ENCODE measurements around the gene PRKAB2. TPM values are rescaled to one million over a fixed set of nuclear protein-coding genes. Genes with fewer than 3 reads are reported as not detected.

The PRKAB2 gene, protein sequence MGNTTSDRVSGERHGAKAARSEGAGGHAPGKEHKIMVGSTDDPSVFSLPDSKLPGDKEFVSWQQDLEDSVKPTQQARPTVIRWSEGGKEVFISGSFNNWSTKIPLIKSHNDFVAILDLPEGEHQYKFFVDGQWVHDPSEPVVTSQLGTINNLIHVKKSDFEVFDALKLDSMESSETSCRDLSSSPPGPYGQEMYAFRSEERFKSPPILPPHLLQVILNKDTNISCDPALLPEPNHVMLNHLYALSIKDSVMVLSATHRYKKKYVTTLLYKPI
- total RNA-seq, result 34.1 TPM

GRCh38 chr1:147172168-147173016, at the start of gene PRKAB2:
PRKAB2 (minus strand) TSS chr1:147172470; CDS start chr1:147172144, 326 bp downstream.

Other genes starting within 250 kb of the PRKAB2 start
- 14.1 TPM for gene NBPF12, start 234.1 kb downstream of the PRKAB2 start, total RNA-seq
- 1.4 TPM for gene FMO5, start 52.9 kb upstream of the PRKAB2 start, total RNA-seq
- 18.0 TPM for gene CHD1L, start 70.2 kb upstream of the PRKAB2 start, total RNA-seq